ENCODE measurements around the gene AAK1.
A peak's percentile ranks its signal among the peaks of the same experiment; 100 is the strongest.
"Not testable (repeated sequence)": the region's sequence is repeated elsewhere in the genome, so short reads cannot be mapped to it uniquely, and the experiment has no call there.

AAK1 gene

DNA sequence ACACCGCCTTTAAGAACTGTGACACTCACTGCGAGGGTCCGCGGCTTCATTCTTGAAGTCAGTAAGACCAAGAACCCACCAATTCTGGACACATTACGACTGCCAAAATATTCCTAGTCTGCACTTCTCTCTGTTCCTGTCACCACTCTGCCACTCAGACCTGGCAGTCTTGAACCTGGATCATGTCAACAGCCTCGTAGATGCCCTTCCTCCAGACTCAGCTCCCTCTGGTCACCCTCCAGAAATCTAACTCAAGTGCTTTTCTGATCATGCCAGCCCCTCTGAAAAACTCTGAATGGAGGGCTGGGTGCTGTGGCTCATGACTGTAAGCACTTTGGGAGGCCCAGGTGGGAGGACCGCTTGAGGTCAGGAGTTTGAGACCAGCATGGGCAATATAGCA, 20.3 kb downstream of the AAK1 start:
- DNase-seq = no peak

DNA sequence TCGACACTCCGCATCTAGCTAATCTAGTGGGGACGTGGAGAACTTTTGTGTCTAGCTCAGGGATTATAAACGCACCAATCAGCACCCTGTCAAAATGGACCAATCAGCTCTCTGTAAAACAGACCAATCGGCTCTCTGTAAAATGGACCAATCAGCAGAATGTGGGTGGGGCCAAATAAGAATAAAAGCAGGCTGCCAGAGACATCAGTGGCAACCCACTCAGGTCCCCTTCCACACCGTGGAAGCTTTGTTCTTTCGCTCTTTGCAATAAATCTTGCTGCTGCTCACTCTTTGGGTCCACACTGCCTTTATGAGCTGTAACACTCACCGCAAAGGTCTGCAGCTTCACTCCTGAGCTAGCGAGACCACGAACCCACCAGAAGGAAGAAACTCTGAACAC, 20.7 kb downstream of the AAK1 start:
- DNase-seq = not testable (repeated sequence)

DNA sequence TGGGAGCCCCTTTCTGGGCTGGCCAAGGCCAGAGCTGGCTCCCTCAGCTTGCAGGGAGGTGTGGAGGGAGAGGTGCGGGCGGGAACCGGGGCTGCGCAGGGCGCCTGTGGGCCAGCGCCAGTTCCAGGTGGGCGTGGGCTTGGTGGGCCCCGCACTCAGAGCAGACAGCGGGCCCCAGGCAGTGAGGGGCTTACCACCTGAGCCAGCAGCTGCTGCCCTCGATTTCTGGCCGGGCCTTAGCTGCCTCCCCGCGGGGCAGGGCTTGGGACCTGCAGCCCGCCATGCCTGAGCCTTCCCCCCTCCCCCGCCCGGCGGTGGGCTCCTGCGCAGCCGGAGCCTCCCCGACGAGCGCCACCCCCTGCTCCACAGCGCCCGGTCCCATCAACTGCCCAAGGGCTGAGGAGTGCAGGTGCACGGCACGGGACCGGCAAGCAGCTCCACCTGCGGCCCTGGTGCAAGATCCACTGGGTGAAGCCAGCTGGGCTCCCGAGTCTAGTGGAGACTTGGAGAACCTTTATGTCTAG, 21.5 kb downstream of the AAK1 start:
- DNase-seq = not testable (repeated sequence)

GRCh38 chr2:69621440-69621839, 22.1 kb downstream of the AAK1 start:
- no peak for DNase-seq

DNA sequence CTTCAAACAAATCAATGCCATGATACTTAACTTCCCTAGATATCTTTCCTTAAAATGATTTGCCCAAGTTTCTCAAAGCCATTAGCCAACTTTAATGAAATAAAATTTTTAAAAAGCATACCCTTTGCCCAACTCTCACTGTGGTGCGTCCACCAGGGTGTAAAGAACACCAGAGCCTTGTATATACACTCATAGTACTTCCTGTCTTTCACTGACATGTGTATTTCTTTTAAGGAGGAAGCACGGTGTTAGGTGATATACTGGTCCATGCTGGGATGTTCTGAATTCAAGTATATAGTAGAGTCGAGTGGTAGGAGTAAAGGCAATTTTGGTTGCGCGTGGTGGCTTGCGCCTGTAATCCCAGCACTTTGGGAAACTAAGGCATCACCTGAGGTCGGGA, 22.7 kb downstream of the AAK1 start:
- DNase-seq = no peak

- DNase-seq = no peak
These were observed 23.8 kb downstream of the AAK1 start for GRCh38 chr2:69619725-69620124.

- DNase-seq = no peak
These were observed 25.2 kb downstream of the AAK1 start for GRCh38 chr2:69618362-69618761.

DNA sequence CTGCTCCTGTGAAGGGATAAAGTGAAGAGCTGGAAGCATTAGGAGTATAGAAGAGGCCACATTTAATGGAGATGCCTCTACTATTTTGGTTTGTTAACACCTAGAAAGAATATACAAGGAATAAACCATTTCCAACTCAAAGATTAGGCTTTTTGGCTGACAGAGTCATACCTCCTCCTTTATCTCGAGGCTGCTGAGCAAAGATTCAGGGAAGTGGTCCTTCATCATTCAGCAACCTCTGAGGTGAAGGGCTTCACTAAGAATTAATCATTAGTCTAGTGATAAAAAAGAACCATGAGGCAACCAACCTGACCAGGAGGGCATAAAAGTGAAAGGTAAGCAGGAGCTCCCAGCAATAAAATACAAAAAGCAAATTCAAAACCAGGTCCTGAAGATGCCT, 25.8 kb downstream of the AAK1 start:
- DNase-seq = no peak

DNA sequence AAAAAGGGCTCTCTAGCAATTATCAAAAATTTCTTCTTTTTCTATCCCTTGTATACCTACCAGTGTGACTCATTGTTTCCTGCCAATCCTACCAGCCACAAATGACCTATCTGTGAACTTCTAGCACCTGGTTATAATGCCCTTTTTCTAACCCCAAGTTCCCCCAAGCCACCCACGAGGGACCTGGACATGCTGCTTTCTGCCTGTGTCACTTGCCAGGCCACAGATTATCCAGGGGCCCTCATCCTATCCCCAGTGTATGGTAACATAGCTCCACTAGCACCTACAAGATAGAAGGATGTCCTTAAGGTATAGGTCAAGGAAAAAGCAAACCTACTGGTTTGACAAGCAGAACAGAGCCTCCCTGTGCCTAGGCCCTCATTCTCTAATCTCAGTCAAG, 26.8 kb downstream of the AAK1 start:
- DNase-seq = peak; percentile 77

DNA sequence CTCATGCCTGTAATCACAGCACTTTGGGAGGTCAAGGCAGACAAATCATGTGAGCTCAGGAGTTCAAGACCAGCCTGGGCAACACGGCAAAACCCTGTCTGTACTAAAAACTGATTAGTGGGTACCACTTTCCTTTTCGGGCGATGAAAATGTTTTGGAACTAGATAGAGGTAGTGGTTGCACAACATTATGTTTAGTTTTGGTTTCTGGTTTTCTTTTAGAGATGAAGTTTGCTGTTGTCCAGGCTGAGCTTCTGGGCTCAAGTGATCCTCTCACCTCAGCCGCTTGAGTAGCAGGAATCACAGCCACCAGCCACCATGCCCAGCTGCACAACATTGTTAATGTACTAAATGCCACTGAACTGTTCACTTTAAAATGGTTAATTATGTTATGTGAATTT, 27.6 kb downstream of the AAK1 start:
- DNase-seq = no peak

GRCh38 chr2:69615078-69615625, 28.4 kb downstream of the AAK1 start:
- no peak for DNase-seq

DNA sequence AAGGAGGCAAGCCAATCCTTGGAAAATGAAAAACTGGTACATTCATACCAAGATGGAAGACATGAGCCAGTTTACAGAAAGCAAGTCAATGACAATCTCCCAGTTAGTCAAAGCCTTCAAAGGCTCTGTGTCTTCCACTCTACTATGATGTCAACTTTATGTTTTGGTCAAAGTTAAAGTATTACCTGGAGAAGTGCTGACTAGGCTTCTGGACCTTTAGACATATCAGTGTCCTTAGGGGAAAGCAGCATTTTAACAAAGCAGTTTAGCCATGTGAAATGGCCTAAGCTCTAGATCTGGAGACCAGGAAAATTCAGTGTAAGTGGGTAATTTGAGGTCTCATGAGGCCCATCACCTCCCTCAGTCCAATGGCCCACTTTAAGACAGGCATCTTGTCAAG, 30.8 kb downstream of the AAK1 start:
- DNase-seq = no peak

GRCh38 chr2:69612200-69612599, 31.3 kb downstream of the AAK1 start:
- no peak for DNase-seq

DNA sequence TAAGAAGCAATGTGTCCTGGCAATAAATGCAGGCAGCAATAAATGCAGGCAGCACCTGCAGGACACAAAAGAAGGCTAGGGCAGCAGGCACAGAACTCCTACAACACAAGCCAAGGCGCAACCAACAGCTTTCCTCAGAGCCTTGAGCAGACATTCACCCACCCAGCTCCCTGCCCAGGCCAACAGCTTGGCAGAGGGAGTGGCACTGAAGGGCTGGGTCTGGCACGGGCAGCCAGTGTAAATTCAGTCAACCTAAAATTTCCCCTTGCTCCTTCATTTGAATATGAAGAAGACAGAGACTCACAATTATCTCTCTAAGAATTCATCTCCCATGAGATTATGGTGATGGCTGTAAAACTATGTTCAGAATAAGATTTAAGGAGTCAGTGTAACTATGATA, 35.4 kb downstream of the AAK1 start:
- no peak for DNase-seq

GRCh38 chr2:69606771-69607170, 36.8 kb downstream of the AAK1 start:
- not testable (repeated sequence) for DNase-seq

GRCh38 chr2:69605284-69605683, 38.3 kb downstream of the AAK1 start:
- no peak for DNase-seq

DNA sequence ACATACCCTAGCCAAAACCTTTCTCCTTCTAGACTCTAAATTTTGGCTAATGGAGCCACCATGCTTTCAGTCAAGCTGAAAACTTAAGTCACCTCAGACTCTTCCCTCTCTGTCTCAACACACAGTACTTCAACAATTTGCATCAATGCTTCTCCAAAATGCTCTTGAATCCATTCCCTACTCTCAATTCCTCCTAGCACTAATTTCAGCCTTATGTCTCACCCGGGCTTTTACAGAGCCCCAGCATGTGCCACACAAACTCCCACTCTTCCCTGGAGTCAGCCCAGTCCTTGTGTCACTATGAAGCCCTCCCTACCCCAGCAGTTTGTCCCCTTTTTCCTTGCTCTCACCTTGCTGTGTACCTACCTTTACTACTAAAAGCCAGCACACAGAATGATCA, 38.7 kb downstream of the AAK1 start:
- DNase-seq = no peak

GRCh38 chr2:69604026-69604678, 39.4 kb downstream of the AAK1 start:
- no peak for DNase-seq

- DNase-seq = no peak
These were observed 40.3 kb downstream of the AAK1 start for GRCh38 chr2:69603146-69603743.

GRCh38 chr2:69601179-69601612, 42.3 kb downstream of the AAK1 start:
- no peak for DNase-seq

GRCh38 chr2:69600425-69600824, 43.1 kb downstream of the AAK1 start:
- no peak for DNase-seq

GRCh38 chr2:69597843-69598610, 45.5 kb downstream of the AAK1 start:
- no peak for DNase-seq

- DNase-seq = no peak
These were observed 46.4 kb downstream of the AAK1 start for GRCh38 chr2:69597105-69597504.

- DNase-seq = no peak
These were observed 49.2 kb downstream of the AAK1 start for GRCh38 chr2:69594341-69594740.
